Endodermal cell (in vitro differentiated cells): ENCODE measurements around the gene EBPL. TPM values are rescaled to one million over a fixed set of nuclear protein-coding genes. Genes with fewer than 3 reads are reported as not detected.

Source experiments
- DNase-seq: peaks from one replicate; pipeline ENCODE4 v3.0.0-alpha.2; 2017
- H3K27ac ChIP-seq: 2 replicates; pipeline ENCODE4 v1.5.1; 2013; ENCODE audit warnings: mild to moderate bottlenecking, low read depth, low read length, moderate library complexity
- H3K27me3 ChIP-seq: 2 replicates; pipeline ENCODE4 v1.6.1; 2013; ENCODE audit warnings: mild to moderate bottlenecking, low read length, moderate library complexity; ENCODE audit not compliant: insufficient read depth, control insufficient read depth, poor library complexity, severe bottlenecking
- H3K36me3 ChIP-seq: 2 replicates; pipeline ENCODE4 v1.7.0; 2013; ENCODE audit warnings: mild to moderate bottlenecking, low read length, moderate library complexity; ENCODE audit not compliant: control insufficient read depth, insufficient read depth
- H3K4me1 ChIP-seq: one replicate; pipeline ENCODE4 v1.7.0; 2013; ENCODE audit warnings: low read length; ENCODE audit not compliant: control insufficient read depth, insufficient read depth
- H3K4me3 ChIP-seq: 2 replicates; pipeline ENCODE4 v1.5.1; 2013; ENCODE audit warnings: mild to moderate bottlenecking, low read length, moderate library complexity
- H3K9ac ChIP-seq: 2 replicates; pipeline ENCODE4 v1.6.1; 2013; ENCODE audit warnings: mild to moderate bottlenecking, low read length, moderate library complexity; ENCODE audit not compliant: poor library complexity, severe bottlenecking; ENCODE audit errors: extremely low read depth
- H3K9me3 ChIP-seq: 2 replicates; pipeline ENCODE4 v1.6.1; 2013; ENCODE audit warnings: mild to moderate bottlenecking, low read length, moderate library complexity; ENCODE audit not compliant: control insufficient read depth
- H3K27ac Mint-ChIP-seq: 2 replicates; pipeline ENCODE4 v1.8.0; 2020; ENCODE audit warnings: mixed read lengths
- H3K27me3 Mint-ChIP-seq: 2 replicates; pipeline ENCODE4 v1.8.0; 2021; ENCODE audit warnings: mild to moderate bottlenecking, mixed read lengths; ENCODE audit not compliant: insufficient read depth
- H3K36me3 Mint-ChIP-seq: 2 replicates; pipeline ENCODE4 v1.8.0; 2020; ENCODE audit warnings: low read depth, mixed read lengths
- H3K4me1 Mint-ChIP-seq: 2 replicates; pipeline ENCODE4 v1.8.0; 2020; ENCODE audit warnings: mixed read lengths
- H3K4me3 Mint-ChIP-seq: 2 replicates; pipeline ENCODE4 v1.8.0; 2020; ENCODE audit warnings: mild to moderate bottlenecking, moderate library complexity, mixed read lengths
- H3K9me3 Mint-ChIP-seq: 2 replicates; pipeline ENCODE4 v1.8.0; 2020; ENCODE audit warnings: mild to moderate bottlenecking, mixed read lengths
- CTCF ChIP-seq: fragments of 200-600 bp; sonication (generic); conservative IDR thresholded peaks from 2 replicates; pipeline ENCODE4 v1.5.0; 2021; ENCODE audit warnings: antibody characterized with exemption, mild to moderate bottlenecking
- WGBS, 2 experiments: methylation state at CpG; one replicate each; pipeline versions ENCODE4 v1.1.5 to v1.1.7; 2013; ENCODE audit warnings: missing lambda C conversion rate in 2 of 2, mixed read lengths in 1 of 2; ENCODE audit not compliant: insufficient coverage in 1 of 2, insufficient read length in 1 of 2; 5-methylcytosine and 5-hydroxymethylcytosine counted together
- total RNA-seq, 2 donors: library from RNA; stranded (reverse); fragmentation: NEBNext Ultra II Directional in 1 of 2; extraction: Animal tissue kit (Norgen Biotek cat#: 25700) in 1 of 2; gene quantifications; 2 replicates in 1 of 2; 3 replicates in 1 of 2; pipeline ENCODE4 v1.2.1, GENCODE V29; 2021

The EBPL gene
- total RNA-seq, 2 donors from 2014 or later, result 60.2 to 85.2 TPM

GRCh38 chr13:49683489-49683888 lies 7.8 kb downstream of the EBPL start:
- Mint-ChIP-seq H3K4me1 (no peaks in the 10 kb centered on the region), H3K27me3 (no peaks in the 10 kb centered on the region), H3K27ac (no peak overlapping the region), H3K4me3 (no peak overlapping the region), H3K9me3 (peaks cover 10% of the 10 kb centered on the region), H3K36me3 (peaks cover 58% of the 10 kb centered on the region)
- Histone ChIP-seq H3K9me3 (peaks cover 9% of the 10 kb centered on the region), H3K4me3 (no peak overlapping the region), H3K36me3 (peaks cover 40% of the 10 kb centered on the region), H3K27ac (no peak overlapping the region), H3K27me3 (no peaks in the 10 kb centered on the region), H3K9ac (no peak overlapping the region), H3K4me1 (no peaks in the 10 kb centered on the region)
- no peak for TF ChIP-seq CTCF
- WGBS, 2 experiments, result 87 to 92% methylated on average over 3 to 6 of the region's 6 CpGs
- no peak for DNase-seq

GRCh38 chr13:49681842-49682435 lies 9.3 kb downstream of the EBPL start:
- no peak overlapping the region for H3K9ac ChIP-seq
- H3K27ac ChIP-seq, result peak overlapping the region; percentile 51
- H3K27me3 ChIP-seq, result no peaks in the 10 kb centered on the region
- Mint-ChIP-seq H3K27ac (no peak overlapping the region), H3K9me3 (peaks cover 21% of the 10 kb centered on the region), H3K4me3 (no peak overlapping the region), H3K4me1 (no peaks in the 10 kb centered on the region), H3K27me3 (no peaks in the 10 kb centered on the region), H3K36me3 (peaks cover 59% of the 10 kb centered on the region)
- TF ChIP-seq CTCF, result no peak
- peaks cover 35% of the 10 kb centered on the region for H3K36me3 ChIP-seq
- H3K9me3 ChIP-seq, result peaks cover 9% of the 10 kb centered on the region
- 94 to 96% methylated on average over 4 of the region's 4 CpGs for WGBS, 2 experiments
- no peaks in the 10 kb centered on the region for H3K4me1 ChIP-seq
- DNase-seq, result peak; percentile 12
- no peak overlapping the region for H3K4me3 ChIP-seq

- Histone ChIP-seq H3K4me3 (no peak overlapping the region), H3K9me3 (peaks cover 9% of the 10 kb centered on the region), H3K27me3 (no peaks in the 10 kb centered on the region), H3K4me1 (no peaks in the 10 kb centered on the region), H3K9ac (no peak overlapping the region), H3K36me3 (peaks cover 39% of the 10 kb centered on the region), H3K27ac (no peak overlapping the region)
- 90 to 93% methylated on average over 3 of the region's 3 CpGs for WGBS, 2 experiments
- Mint-ChIP-seq H3K4me3 (no peak overlapping the region), H3K27ac (no peak overlapping the region), H3K4me1 (no peaks in the 10 kb centered on the region), H3K36me3 (peaks cover 66% of the 10 kb centered on the region), H3K9me3 (peaks cover 23% of the 10 kb centered on the region), H3K27me3 (no peaks in the 10 kb centered on the region)
- DNase-seq, result peak; percentile 10
- TF ChIP-seq CTCF, result no peak
Measured at GRCh38 chr13:49679246-49679645, 12.0 kb downstream of the EBPL start.
